CD4-positive, alpha-beta T cell (primary cell): ENCODE data around the gene ASB15. TPM values are rescaled to one million over a fixed set of nuclear protein-coding genes. Genes with fewer than 3 reads are reported as not detected.

Experiments
- ATAC-seq: fragments of 200-7000 bp; cut with Tn5 transposase; one replicate; pipeline ENCODE4 v1.10.0; 2022; ENCODE audit warnings: mild to moderate bottlenecking; ENCODE audit not compliant: poor library complexity
- CTCF ChIA-PET: fragments of 350-600 bp; sonication (Branson Sonifier 250); formaldehyde crosslinking; loops from one replicate; lab custom pipeline; 2021; ENCODE audit warnings: antibody characterized with exemption, inconsistent platforms; lab: Charles Lee
- POLR2A ChIA-PET: fragments of 350-600 bp; sonication (Branson Sonifier 250); formaldehyde crosslinking; loops from one replicate; lab custom pipeline; 2021; ENCODE audit warnings: antibody characterized with exemption, inconsistent platforms; lab: Charles Lee
- DNase-seq, 14 experiments: peaks; one replicate each; pipeline ENCODE4 v3.0.0-alpha.2; 2013 to 2020; ENCODE audit warnings: mixed read lengths in 2 of 14
- H3K27ac ChIP-seq, 2 donors: one replicate each; pipeline versions ENCODE4 v1.5.1 to v1.7.0; 2013; ENCODE audit warnings: low read length in 2 of 2, low read depth in 1 of 2, mild to moderate bottlenecking in 1 of 2
- H3K27me3 ChIP-seq, 2 experiments: 1 replicate in 1 of 2; 2 replicates in 1 of 2; pipeline versions ENCODE4 v1.6.1 to v1.7.0; 2013; ENCODE audit warnings: low read length in 2 of 2, control low read depth in 1 of 2, mild to moderate bottlenecking in 1 of 2, moderate library complexity in 1 of 2; ENCODE audit not compliant: insufficient read depth in 2 of 2, control insufficient read depth in 1 of 2
- H3K36me3 ChIP-seq: one replicate; pipeline ENCODE4 v1.6.1; 2013; ENCODE audit warnings: low read length, control low read depth; ENCODE audit not compliant: insufficient read depth
- H3K4me1 ChIP-seq: one replicate; pipeline ENCODE4 v1.6.1; 2013; ENCODE audit warnings: low read length, control low read depth; ENCODE audit not compliant: insufficient read depth
- H3K4me3 ChIP-seq: one replicate; pipeline ENCODE4 v1.5.1; 2013; ENCODE audit warnings: mild to moderate bottlenecking, low read length, moderate library complexity
- H3K9me3 ChIP-seq, 2 experiments: 1 replicate in 1 of 2; 2 replicates in 1 of 2; pipeline versions ENCODE4 v1.6.1 to v1.7.0; 2013; ENCODE audit warnings: low read length in 2 of 2, mild to moderate bottlenecking in 2 of 2, control low read depth in 1 of 2, moderate library complexity in 1 of 2; ENCODE audit not compliant: control insufficient read depth in 1 of 2, insufficient read depth in 1 of 2
- H3K27ac Mint-ChIP-seq: one replicate; pipeline ENCODE4 v1.8.0; 2020; ENCODE audit warnings: mixed read lengths
- H3K27me3 Mint-ChIP-seq: one replicate; pipeline ENCODE4 v1.8.0; 2021; ENCODE audit warnings: mixed read lengths
- H3K36me3 Mint-ChIP-seq: one replicate; pipeline ENCODE4 v1.8.0; 2021; ENCODE audit warnings: low read depth, mixed read lengths
- H3K4me1 Mint-ChIP-seq: one replicate; pipeline ENCODE4 v1.8.0; 2021; ENCODE audit warnings: low read depth, mixed read lengths
- H3K4me3 Mint-ChIP-seq: one replicate; pipeline ENCODE4 v1.8.0; 2020; ENCODE audit warnings: mild to moderate bottlenecking, mixed read lengths
- H3K9me3 Mint-ChIP-seq: one replicate; pipeline ENCODE4 v1.8.0; 2020; ENCODE audit warnings: mixed read lengths
- CTCF ChIP-seq: fragments of 200-600 bp; IDR thresholded peaks from one replicate; pipeline ENCODE4 v1.8.0; 2022; ENCODE audit warnings: antibody characterized with exemption, mild to moderate bottlenecking
- intact Hi-C, 2 experiments: fragments of 100-400 bp; cut with DNase I in 1 of 2; cut with micrococcal nuclease in 1 of 2; formaldehyde crosslinking; loops; one replicate each; pipeline versions ENCODE4 v1.15.1 to v1.9.0; 2023 to 2025; cut with DNase I, micrococcal nuclease
- total RNA-seq, 174 experiments: library from RNA in 2 of 174; stranded (reverse) in 2 of 174; gene quantifications; one replicate each; pipeline ENCODE4 v1.2.3 and lab custom pipeline; 2021 to 2026

The ASB15 gene
- total RNA-seq, 2 experiments from 2014 or later, result not detected

- Histone ChIP-seq H3K4me3 (no peak overlapping the region), H3K27ac (no peak overlapping the region), H3K27me3 (no peaks in the 10 kb centered on the region), H3K36me3 (no peaks in the 10 kb centered on the region), H3K9me3 (no peaks in the 10 kb centered on the region), H3K4me1 (no peaks in the 10 kb centered on the region)
- H3K27ac Mint-ChIP-seq, result no peak overlapping the region
- ATAC-seq, result no peak
- no peaks in the 10 kb centered on the region for H3K4me1 Mint-ChIP-seq
- H3K4me3 Mint-ChIP-seq, result no peak overlapping the region
- no peaks in the 10 kb centered on the region for H3K9me3 Mint-ChIP-seq
- peak; percentile 65 for TF ChIP-seq CTCF
- CTCF ChIA-PET, result no interaction called here
- POLR2A ChIA-PET, result interaction anchor here (1.0 kb wide), 1 partner anchor 67 kb away, joined by 3 read pairs; the partner anchor contains the start of gene NDUFA5
- no peaks in the 10 kb centered on the region for H3K36me3 Mint-ChIP-seq
- intact Hi-C loops, result no loop called here
- H3K27me3 Mint-ChIP-seq, result peaks cover 6% of the 10 kb centered on the region
- DNase-seq, result peak; percentile 32 to 71 (median 44)
Observed at GRCh38 chr7:123624527-123625183, 23.0 kb downstream of the ASB15 start.

GRCh38 chr7:123625254-123625653, 23.6 kb downstream of the ASB15 start:
- intact Hi-C loops, result no loop called here
- TF ChIP-seq CTCF, result no peak
- POLR2A ChIA-PET, result no interaction called here

GRCh38 chr7:123627851-123628250, 26.2 kb downstream of the ASB15 start:
- ATAC-seq (no peak), DNase-seq (no peak)
- no peak overlapping the region for H3K4me3 ChIP-seq
- ChIA-PET POLR2A (no interaction called here), CTCF (no interaction called here)
- H3K4me1 ChIP-seq, result no peaks in the 10 kb centered on the region
- no peaks in the 10 kb centered on the region for H3K4me1 Mint-ChIP-seq
- H3K9me3 ChIP-seq, result no peaks in the 10 kb centered on the region
- no peaks in the 10 kb centered on the region for H3K36me3 ChIP-seq
- no peak for TF ChIP-seq CTCF
- no peaks in the 10 kb centered on the region for H3K27me3 Mint-ChIP-seq
- H3K27ac ChIP-seq, result no peak overlapping the region
- H3K27ac Mint-ChIP-seq, result no peak overlapping the region
- H3K36me3 Mint-ChIP-seq, result no peaks in the 10 kb centered on the region
- H3K9me3 Mint-ChIP-seq, result no peaks in the 10 kb centered on the region
- intact Hi-C loops, result no loop called here
- no peak overlapping the region for H3K4me3 Mint-ChIP-seq
- H3K27me3 ChIP-seq, result no peaks in the 10 kb centered on the region

More at GRCh38 chr7:123625254-123625653, 23.6 kb downstream of the ASB15 start:
- H3K4me3 ChIP-seq, result no peak overlapping the region
- CTCF ChIA-PET, result no interaction called here
- no peaks in the 10 kb centered on the region for H3K27me3 ChIP-seq
- ATAC-seq (no peak), DNase-seq (no peak)
- H3K27ac ChIP-seq, result no peak overlapping the region
- Mint-ChIP-seq H3K36me3 (no peaks in the 10 kb centered on the region), H3K27me3 (peaks cover under 1% of the 10 kb centered on the region), H3K9me3 (no peaks in the 10 kb centered on the region), H3K27ac (no peak overlapping the region), H3K4me1 (no peaks in the 10 kb centered on the region), H3K4me3 (no peak overlapping the region)
- no peaks in the 10 kb centered on the region for H3K36me3 ChIP-seq
- no peaks in the 10 kb centered on the region for H3K4me1 ChIP-seq
- no peaks in the 10 kb centered on the region for H3K9me3 ChIP-seq
